ENCODE results near the gene DDX42. TPM values are rescaled to one million over a fixed set of nuclear protein-coding genes. Genes with fewer than 3 reads are reported as not detected.
"Not testable (repeated sequence)": the region's sequence is repeated elsewhere in the genome, so short reads cannot be mapped to it uniquely, and the experiment has no call there.

DDX42 gene
- total and polyA plus RNA-seq, 2 donors from 2014 or later: 38.6 to 104 TPM

DNA sequence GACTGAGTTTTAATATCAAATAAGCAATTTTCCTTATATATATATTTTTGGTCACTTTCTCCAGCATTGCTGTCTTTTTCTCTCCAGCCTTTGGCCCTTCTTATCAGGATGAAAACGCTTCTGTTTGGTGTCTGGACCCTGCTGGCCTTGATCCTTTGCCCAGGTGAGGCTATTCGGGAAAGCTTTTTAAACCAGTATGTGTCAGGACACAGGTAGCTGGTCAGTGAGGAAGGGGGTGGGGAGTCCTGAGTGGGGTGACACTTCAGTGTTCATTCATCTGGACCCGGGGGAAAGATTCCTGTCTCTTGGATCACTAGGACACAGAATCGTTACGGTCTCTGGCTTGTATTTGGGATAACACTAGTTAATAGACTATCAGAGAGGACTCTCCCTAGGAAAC lies 80.7 kb downstream of the DDX42 start:
- Histone ChIP-seq H3K9me3 (ENCODE audit: control insufficient read depth in 2 of 3, insufficient read depth in 1 of 3, low read length in 3 of 3) (no peaks in the 10 kb centered on the region), H3K36me3 (ENCODE audit: control insufficient read depth in 2 of 3, insufficient read depth in 3 of 3, low read length in 3 of 3) (no peaks in the 10 kb centered on the region), H3K27me3 (ENCODE audit: control insufficient read depth, insufficient read depth, low read length) (no peaks in the 10 kb centered on the region), H3K4me1 (ENCODE audit: control insufficient read depth in 2 of 3, insufficient read depth in 2 of 3, low read depth in 1 of 3, low read length in 3 of 3) (no peaks in the 10 kb centered on the region), H3K27ac (ENCODE audit: low read depth in 2 of 2, low read length in 2 of 2) (no peak overlapping the region), H3K9ac (ENCODE audit: low read length in 3 of 3) (no peak overlapping the region), H3K4me3 (ENCODE audit: low read length in 3 of 3) (no peak overlapping the region)
- intact Hi-C loops (cut with DNase I): no loop called here
- DNase-seq (peak in 1 of 5 donors; percentile 8), FAIRE-seq (no peak)
- no peak for TF ChIP-seq CTCF (IDR thresholded peaks at IDR 0.05; ENCODE audit: borderline replicate concordance, extremely low read depth, insufficient read depth)

DNA sequence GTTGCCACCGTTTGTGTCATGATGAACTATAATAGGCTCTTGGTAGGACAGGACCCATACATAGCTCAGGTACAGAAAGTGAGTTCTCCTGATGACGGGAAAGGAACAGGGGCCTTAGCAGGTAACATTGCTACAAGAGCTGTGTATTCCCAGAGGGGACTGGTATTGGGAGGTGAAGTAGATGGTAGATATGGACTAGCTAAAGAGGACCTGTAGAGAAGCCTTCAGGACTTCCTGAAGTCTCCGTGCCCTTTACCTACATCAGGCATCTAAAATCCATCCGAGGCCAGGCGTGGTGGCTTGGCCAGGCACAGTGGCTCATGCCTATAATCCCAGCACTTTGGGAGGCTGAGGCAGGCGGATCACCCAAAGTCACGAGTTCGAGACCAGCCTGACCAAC lies 81.2 kb downstream of the DDX42 start:
- Histone ChIP-seq H3K36me3 (ENCODE audit: control insufficient read depth in 2 of 3, insufficient read depth in 3 of 3, low read length in 3 of 3) (no peaks in the 10 kb centered on the region), H3K9ac (ENCODE audit: low read length in 3 of 3) (no peak overlapping the region), H3K27me3 (ENCODE audit: control insufficient read depth, insufficient read depth, low read length) (no peaks in the 10 kb centered on the region), H3K27ac (ENCODE audit: low read depth in 2 of 2, low read length in 2 of 2) (no peak overlapping the region), H3K9me3 (ENCODE audit: control insufficient read depth in 2 of 3, insufficient read depth in 1 of 3, low read length in 3 of 3) (no peaks in the 10 kb centered on the region), H3K4me3 (ENCODE audit: low read length in 3 of 3) (no peak overlapping the region), H3K4me1 (ENCODE audit: control insufficient read depth in 2 of 3, insufficient read depth in 2 of 3, low read depth in 1 of 3, low read length in 3 of 3) (no peaks in the 10 kb centered on the region)
- intact Hi-C loops (cut with DNase I): no loop called here
- no peak for TF ChIP-seq CTCF (IDR thresholded peaks at IDR 0.05; ENCODE audit: borderline replicate concordance, extremely low read depth, insufficient read depth)
- no peak for FAIRE-seq
- peak in 1 of 5 donors; percentile 45 for DNase-seq

DNA sequence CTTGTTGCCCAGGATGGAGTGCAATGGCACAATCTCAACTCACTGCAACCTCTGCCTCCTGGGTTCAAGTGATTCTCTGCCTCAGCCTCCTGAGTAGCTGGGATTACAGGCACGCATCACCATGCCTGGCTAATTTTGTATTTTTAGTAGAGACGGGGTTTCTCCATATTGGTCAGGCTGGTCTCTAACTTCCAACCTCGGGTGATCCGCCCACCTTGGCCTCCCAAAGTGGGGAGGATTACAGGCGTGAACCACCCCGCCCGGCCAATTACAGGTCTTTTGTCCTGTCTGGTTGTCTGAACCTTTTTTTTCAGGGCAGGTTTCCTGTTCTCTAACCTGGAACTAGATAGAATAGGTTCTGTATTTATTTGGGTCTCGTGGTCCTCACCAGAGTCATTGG lies 82.5 kb downstream of the DDX42 start:
- intact Hi-C loops (cut with DNase I); H3K36me3 ChIP-seq (ENCODE audit: control insufficient read depth in 2 of 3, insufficient read depth in 3 of 3, low read length in 3 of 3); H3K27ac ChIP-seq (ENCODE audit: low read depth in 2 of 2, low read length in 2 of 2); H3K9ac ChIP-seq (ENCODE audit: low read length in 3 of 3); FAIRE-seq; H3K27me3 ChIP-seq (ENCODE audit: control insufficient read depth, insufficient read depth, low read length); H3K4me3 ChIP-seq (ENCODE audit: low read length in 3 of 3); H3K9me3 ChIP-seq (ENCODE audit: control insufficient read depth in 2 of 3, insufficient read depth in 1 of 3, low read length in 3 of 3); H3K4me1 ChIP-seq (ENCODE audit: control insufficient read depth in 2 of 3, insufficient read depth in 2 of 3, low read depth in 1 of 3, low read length in 3 of 3): not testable (repeated sequence)
- peak in 1 of 5 donors; percentile 34 for DNase-seq

DNA sequence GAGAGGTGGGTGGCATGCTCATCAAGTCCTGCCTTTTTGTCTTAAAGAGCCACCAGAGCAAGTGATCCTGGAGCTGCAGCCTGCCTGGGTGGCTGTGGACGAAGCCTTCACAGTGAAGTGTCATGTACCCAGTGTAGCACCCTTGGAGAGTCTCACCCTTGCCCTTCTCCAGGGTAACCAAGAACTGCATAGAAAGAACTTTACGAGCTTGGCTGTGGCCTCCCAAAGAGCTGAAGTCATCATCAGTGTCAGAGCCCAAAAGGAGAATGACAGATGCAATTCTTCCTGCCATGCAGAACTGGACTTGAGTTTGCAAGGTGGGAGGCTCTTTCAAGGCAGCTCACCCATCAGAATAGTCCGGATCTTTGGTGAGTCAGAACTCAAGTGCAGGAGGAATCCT lies 85.3 kb downstream of the DDX42 start:
- no peaks in the 10 kb centered on the region for H3K4me1 ChIP-seq (ENCODE audit: control insufficient read depth in 2 of 3, insufficient read depth in 2 of 3, low read depth in 1 of 3, low read length in 3 of 3)
- no peak overlapping the region for H3K27ac ChIP-seq (ENCODE audit: low read depth in 2 of 2, low read length in 2 of 2)

GRCh38 chr17:63866625-63867024 lies 92.7 kb downstream of the DDX42 start:
- H3K36me3 ChIP-seq (ENCODE audit: control insufficient read depth in 2 of 3, insufficient read depth in 3 of 3, low read length in 3 of 3); H3K9me3 ChIP-seq (ENCODE audit: control insufficient read depth in 2 of 3, insufficient read depth in 1 of 3, low read length in 3 of 3); FAIRE-seq; H3K4me3 ChIP-seq (ENCODE audit: low read length in 3 of 3); DNase-seq; intact Hi-C loops (cut with DNase I); H3K9ac ChIP-seq (ENCODE audit: low read length in 3 of 3); H3K4me1 ChIP-seq (ENCODE audit: control insufficient read depth in 2 of 3, insufficient read depth in 2 of 3, low read depth in 1 of 3, low read length in 3 of 3); H3K27me3 ChIP-seq (ENCODE audit: control insufficient read depth, insufficient read depth, low read length); H3K27ac ChIP-seq (ENCODE audit: low read depth in 2 of 2, low read length in 2 of 2): not testable (repeated sequence)

More for the DNA sequence above, 85.3 kb downstream of the DDX42 start:
- intact Hi-C loops (cut with DNase I): no loop called here
- peak in 1 of 5 donors; percentile 18 for DNase-seq
- Histone ChIP-seq H3K9me3 (ENCODE audit: control insufficient read depth in 2 of 3, insufficient read depth in 1 of 3, low read length in 3 of 3) (no peaks in the 10 kb centered on the region), H3K4me3 (ENCODE audit: low read length in 3 of 3) (no peak overlapping the region), H3K36me3 (ENCODE audit: control insufficient read depth in 2 of 3, insufficient read depth in 3 of 3, low read length in 3 of 3) (no peaks in the 10 kb centered on the region), H3K9ac (ENCODE audit: low read length in 3 of 3) (no peak overlapping the region), H3K27me3 (ENCODE audit: control insufficient read depth, insufficient read depth, low read length) (no peaks in the 10 kb centered on the region)
- FAIRE-seq: no peak
- no peak for TF ChIP-seq CTCF (IDR thresholded peaks at IDR 0.05; ENCODE audit: borderline replicate concordance, extremely low read depth, insufficient read depth)

Measured in kidney (tissue), 14 donors.